Sigmoid colon (tissue), 7 donors: ENCODE data around the gene CACNA1A. TPM values are rescaled to one million over a fixed set of nuclear protein-coding genes. Genes with fewer than 3 reads are reported as not detected.

Experiments used
- DNase-seq: peaks from one replicate; pipeline ENCODE4 v3.0.0-alpha.2; 2019
- H3K27ac ChIP-seq, 4 donors: fragments of 200-600 bp; sonication (generic); one replicate each; pipeline ENCODE4 v1.5.1; 2016 to 2019; ENCODE audit warnings: mild to moderate bottlenecking in 1 of 4
- H3K27me3 ChIP-seq, 3 donors: fragments of 200-600 bp; sonication (generic); one replicate each; pipeline ENCODE4 v1.5.1; 2019; ENCODE audit warnings: mild to moderate bottlenecking in 1 of 3
- H3K36me3 ChIP-seq, 4 donors: fragments of 200-600 bp; sonication (generic); one replicate each; pipeline ENCODE4 v1.5.1; 2016 to 2019
- H3K4me1 ChIP-seq, 4 donors: fragments of 200-600 bp; sonication (generic); one replicate each; pipeline ENCODE4 v1.5.1; 2017 to 2019
- H3K4me3 ChIP-seq, 4 donors: fragments of 200-600 bp; sonication (generic); one replicate each; pipeline ENCODE4 v1.5.1; 2017 to 2019; ENCODE audit warnings: mild to moderate bottlenecking in 2 of 4, moderate library complexity in 1 of 4
- H3K9me3 ChIP-seq, 4 donors: fragments of 200-600 bp in 3 of 4; sonication (generic) in 3 of 4; one replicate each; pipeline versions ENCODE4 v1.5.1 to v1.6.1; 2013 to 2019
- CTCF ChIP-seq, 4 experiments: fragments of 450-650 bp in 3 of 4; fragments of 200-600 bp in 1 of 4; IDR thresholded peaks; one replicate each; pipeline ENCODE4 v1.5.1; 2016 to 2019; ENCODE audit warnings: antibody characterized with exemption in 4 of 4, mild to moderate bottlenecking in 3 of 4, moderate library complexity in 2 of 4
- EP300 ChIP-seq, 4 donors: sonication (generic); formaldehyde crosslinking; IDR thresholded peaks; one replicate each; pipeline ENCODE4 v1.6.1; 2017; ENCODE audit warnings: antibody characterized with exemption in 4 of 4
- POLR2A ChIP-seq, 2 donors: fragments of 450-650 bp; IDR thresholded peaks; one replicate each; pipeline ENCODE4 v1.6.1; 2016; ENCODE audit warnings: antibody characterized with exemption in 2 of 2, mild to moderate bottlenecking in 2 of 2, moderate library complexity in 2 of 2
- POLR2AphosphoS5 ChIP-seq, 4 donors: sonication (generic); formaldehyde crosslinking; IDR thresholded peaks; one replicate each; pipeline ENCODE4 v1.6.1; 2017; ENCODE audit warnings: antibody characterized with exemption in 4 of 4
- WGBS, 2 donors: extraction: QIAGEN DNeasy Blood & Tissue Kit; methylation state at CpG; one replicate each; pipeline ENCODE4 v1.1.7; 2013; 5-methylcytosine and 5-hydroxymethylcytosine counted together
- intact Hi-C: fragments of 100-400 bp; cut with DNase I; formaldehyde crosslinking; loops from one replicate; pipeline ENCODE4 v1.15.1; 2023
- polyA plus RNA-seq, 3 donors: library from polyadenylated mRNA; stranded (reverse); fragments of 200-250 nt; gene quantifications; one replicate each; pipeline ENCODE4 v1.2.3, GENCODE V29; 2013
- total RNA-seq, 4 donors: library from RNA; depleted of rRNA; stranded (reverse); fragments of >200 nt; gene quantifications; one replicate each; pipeline ENCODE4 v1.1.0, GENCODE V29; 2016
- donor health status: healthy with polysubstance abuse.
- donor health status: Bipolar disorder and iron deficiency.
- donor health status: healthy.

The CACNA1A gene
- total and polyA plus RNA-seq, 7 donors, result 0.14 to 3.6 (median 1.6) TPM; not detected in 1

DNA sequence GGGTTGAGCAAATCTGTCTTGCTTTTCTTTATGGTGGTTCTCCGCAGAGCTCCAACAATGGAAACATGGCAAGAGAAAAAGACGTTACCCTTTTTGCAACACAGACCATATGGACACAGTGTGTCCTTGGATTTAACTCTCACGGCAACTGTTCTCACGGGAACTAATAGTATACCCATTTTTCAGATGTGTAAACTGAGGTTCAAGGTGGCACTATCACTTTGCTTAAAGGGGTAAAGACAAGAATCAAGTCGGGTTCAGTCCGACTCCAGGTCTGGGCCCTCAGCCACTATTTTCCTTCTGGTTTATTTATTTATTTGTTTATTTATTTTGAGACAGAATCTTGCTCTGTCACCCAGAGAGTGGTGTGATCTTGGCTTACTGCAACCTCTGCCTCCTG, 176.0 kb downstream of the CACNA1A start:
- Histone ChIP-seq H3K36me3 (no peaks in the 10 kb centered on the region), H3K9me3 (no peaks in the 10 kb centered on the region), H3K27ac (no peak overlapping the region), H3K4me1 (no peaks in the 10 kb centered on the region), H3K27me3 (peaks cover 0 to 7% (median 0%) of the 10 kb centered on the region in 3 donors), H3K4me3 (no peak overlapping the region)
- no peak for DNase-seq
- intact Hi-C loops, result no loop called here
- WGBS, 2 donors, result 93 to 95% methylated on average over 6 of the region's 6 CpGs
- TF ChIP-seq EP300 (IDR thresholded peaks at IDR 0.05), result no peak
- no peak for TF ChIP-seq POLR2AphosphoS5 (IDR thresholded peaks at IDR 0.05)
- TF ChIP-seq CTCF (IDR thresholded peaks at IDR 0.05), result no peak
- TF ChIP-seq POLR2A (IDR thresholded peaks at IDR 0.05), result no peak

- no peak for TF ChIP-seq POLR2A (IDR thresholded peaks at IDR 0.05)
- TF ChIP-seq CTCF (IDR thresholded peaks at IDR 0.05), result no peak
- TF ChIP-seq POLR2AphosphoS5 (IDR thresholded peaks at IDR 0.05), result no peak
- no peak for TF ChIP-seq EP300 (IDR thresholded peaks at IDR 0.05)
- intact Hi-C loops, result no loop called here
Measured at GRCh38 chr19:13329766-13330165, 176.5 kb downstream of the CACNA1A start.

DNA sequence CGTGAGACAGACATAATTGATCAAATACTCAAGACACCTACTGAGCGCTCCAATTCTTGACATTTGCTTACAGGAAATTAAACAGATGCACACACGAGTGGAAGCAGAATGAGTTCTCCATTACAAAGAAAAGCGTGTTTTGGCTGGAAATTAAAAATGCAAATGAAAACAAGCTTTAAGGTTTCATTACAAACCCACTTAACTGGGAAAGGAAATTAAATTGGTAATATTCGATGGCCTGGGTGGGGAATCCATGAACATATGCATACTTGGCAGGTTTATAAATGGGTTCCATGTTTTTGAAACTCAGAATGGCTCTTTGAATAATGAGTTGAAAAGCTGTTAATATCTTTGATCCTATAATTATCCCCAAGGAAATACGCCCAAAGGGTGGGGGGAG, 178.0 kb downstream of the CACNA1A start:
- WGBS, 2 donors, result 80 to 85% methylated on average over 6 of the region's 6 CpGs
- no peak for DNase-seq

More at GRCh38 chr19:13329766-13330165, 176.5 kb downstream of the CACNA1A start:
- 76 to 82% methylated on average over 6 of the region's 6 CpGs for WGBS, 2 donors
- H3K9me3 ChIP-seq, result no peaks in the 10 kb centered on the region
- H3K4me1 ChIP-seq, result no peaks in the 10 kb centered on the region
- H3K27ac ChIP-seq, result no peak overlapping the region
- H3K27me3 ChIP-seq, result peaks cover 0 to 7% (median 0%) of the 10 kb centered on the region in 3 donors
- H3K36me3 ChIP-seq, result no peaks in the 10 kb centered on the region
- no peak for DNase-seq
- H3K4me3 ChIP-seq, result no peak overlapping the region

GRCh38 chr19:13319526-13319925, 186.8 kb downstream of the CACNA1A start:
- Histone ChIP-seq H3K27ac (no peak overlapping the region), H3K27me3 (peaks cover 0 to 4% (median 0%) of the 10 kb centered on the region in 3 donors), H3K9me3 (peaks cover 0 to 5% (median 2%) of the 10 kb centered on the region in 4 donors), H3K4me1 (no peaks in the 10 kb centered on the region), H3K36me3 (no peaks in the 10 kb centered on the region), H3K4me3 (no peak overlapping the region)
- DNase-seq, result no peak
- WGBS, 2 donors, result 72 to 86% methylated on average over 4 of the region's 4 CpGs
- intact Hi-C loops, result no loop called here
- TF ChIP-seq EP300 (IDR thresholded peaks at IDR 0.05) (no peak), POLR2A (IDR thresholded peaks at IDR 0.05) (no peak), POLR2AphosphoS5 (IDR thresholded peaks at IDR 0.05) (no peak), CTCF (IDR thresholded peaks at IDR 0.05) (no peak)

More for the DNA sequence above, 178.0 kb downstream of the CACNA1A start:
- Histone ChIP-seq H3K4me3 (no peak overlapping the region), H3K36me3 (no peaks in the 10 kb centered on the region), H3K27me3 (peaks cover 0 to 5% (median 0%) of the 10 kb centered on the region in 3 donors), H3K9me3 (no peaks in the 10 kb centered on the region), H3K27ac (no peak overlapping the region), H3K4me1 (no peaks in the 10 kb centered on the region)
- intact Hi-C loops, result no loop called here
- TF ChIP-seq POLR2A (IDR thresholded peaks at IDR 0.05) (no peak), POLR2AphosphoS5 (IDR thresholded peaks at IDR 0.05) (no peak), EP300 (IDR thresholded peaks at IDR 0.05) (no peak), CTCF (IDR thresholded peaks at IDR 0.05) (no peak)

GRCh38 chr19:13318190-13318589, 188.1 kb downstream of the CACNA1A start:
- Histone ChIP-seq H3K4me1 (no peaks in the 10 kb centered on the region), H3K27me3 (peaks cover 0 to 4% (median 0%) of the 10 kb centered on the region in 3 donors), H3K27ac (no peak overlapping the region), H3K4me3 (no peak overlapping the region), H3K36me3 (no peaks in the 10 kb centered on the region), H3K9me3 (peaks cover 0 to 6% (median 2%) of the 10 kb centered on the region in 4 donors)
- no peak for TF ChIP-seq POLR2A (IDR thresholded peaks at IDR 0.05)
- TF ChIP-seq EP300 (IDR thresholded peaks at IDR 0.05), result no peak
- TF ChIP-seq CTCF (IDR thresholded peaks at IDR 0.05), result no peak
- no peak for TF ChIP-seq POLR2AphosphoS5 (IDR thresholded peaks at IDR 0.05)
- 68 to 71% methylated on average over 4 of the region's 4 CpGs for WGBS, 2 donors
- intact Hi-C loops, result no loop called here
- DNase-seq, result no peak
